Brain microvascular endothelial cell (primary cell): ENCODE data around the gene MYEOV.

Source experiments
- DNase-seq: peaks from one replicate; pipeline ENCODE4 v3.0.0-alpha.2; 2020
- H3K27ac ChIP-seq: fragments of 250-450 bp; sonication (Bioruptor Pico); 2 replicates; pipeline ENCODE4 v1.5.1; 2020; ENCODE audit warnings: mild to moderate bottlenecking, moderate library complexity
- H3K27me3 ChIP-seq: fragments of 250-450 bp; sonication (Bioruptor Pico); replicated peaks from 2 replicates; pipeline ENCODE4 v1.5.1; 2020; ENCODE audit warnings: mild to moderate bottlenecking
- H3K36me3 ChIP-seq: fragments of 250-450 bp; sonication (Bioruptor Pico); replicated peaks from 2 replicates; pipeline ENCODE4 v1.5.1; 2020; ENCODE audit warnings: mild to moderate bottlenecking
- H3K4me3 ChIP-seq: 2 replicates; pipeline ENCODE4 v1.5.1; 2011; ENCODE audit warnings: low read depth, mild to moderate bottlenecking, control low read depth, low read length, moderate library complexity
- in situ Hi-C: cut with HindIII; loops from 2 replicates; pipeline ENCODE4 v1.10.0; 2017; ENCODE audit warnings: low sequenced_read_pairs, low pct_ligation_motif_present
- TF ChIP-seq, protein P1 (sequence below): IDR thresholded peaks from 2 replicates; pipeline ENCODE4 v1.5.1; 2011; ENCODE audit warnings: low read depth, mild to moderate bottlenecking, moderate library complexity, low read length, control low read depth, inconsistent platforms; ENCODE audit errors: missing control alignments

The MYEOV gene

DNA sequence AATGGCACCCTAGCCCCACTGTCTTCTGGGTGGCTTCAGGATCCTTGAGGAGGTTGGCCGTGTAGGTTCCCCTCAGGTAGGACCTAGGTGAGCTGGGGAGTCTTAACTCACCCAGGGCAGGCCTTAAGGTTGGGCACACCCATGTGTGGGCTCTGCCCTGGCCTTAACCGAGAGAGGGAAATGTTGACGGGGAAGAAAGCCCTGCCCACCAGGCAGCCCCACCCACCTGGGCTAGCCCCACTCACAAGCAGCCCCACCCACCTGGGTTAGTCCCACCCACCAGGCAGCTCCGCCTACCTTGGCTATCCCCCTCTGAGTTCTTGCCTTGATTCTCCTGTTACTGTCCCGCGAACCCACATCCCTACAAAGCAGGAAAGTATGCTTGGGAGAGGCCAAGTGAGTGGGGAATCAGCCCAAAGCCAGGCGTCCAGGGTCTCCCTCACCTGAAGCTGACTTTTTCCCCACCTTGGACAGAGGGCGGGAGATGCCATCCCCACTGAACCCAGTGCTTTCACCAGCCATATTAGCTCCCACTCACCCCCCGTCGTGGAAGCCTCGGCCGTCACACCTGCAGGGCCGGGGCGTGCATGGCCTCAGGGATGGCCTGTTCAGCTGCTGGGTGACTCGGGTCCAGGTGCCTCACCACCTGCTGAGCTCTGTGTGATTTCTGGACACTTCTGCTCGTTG, at the start of gene MYEOV:
Gene MYEOV, plus strand, starts transcription at position 337 of the 687 bp plus-strand sequence. CDS start 1,200 bp downstream, outside the sequence.
- DNase-seq: no peak
- TF ChIP-seq, protein P1, sequence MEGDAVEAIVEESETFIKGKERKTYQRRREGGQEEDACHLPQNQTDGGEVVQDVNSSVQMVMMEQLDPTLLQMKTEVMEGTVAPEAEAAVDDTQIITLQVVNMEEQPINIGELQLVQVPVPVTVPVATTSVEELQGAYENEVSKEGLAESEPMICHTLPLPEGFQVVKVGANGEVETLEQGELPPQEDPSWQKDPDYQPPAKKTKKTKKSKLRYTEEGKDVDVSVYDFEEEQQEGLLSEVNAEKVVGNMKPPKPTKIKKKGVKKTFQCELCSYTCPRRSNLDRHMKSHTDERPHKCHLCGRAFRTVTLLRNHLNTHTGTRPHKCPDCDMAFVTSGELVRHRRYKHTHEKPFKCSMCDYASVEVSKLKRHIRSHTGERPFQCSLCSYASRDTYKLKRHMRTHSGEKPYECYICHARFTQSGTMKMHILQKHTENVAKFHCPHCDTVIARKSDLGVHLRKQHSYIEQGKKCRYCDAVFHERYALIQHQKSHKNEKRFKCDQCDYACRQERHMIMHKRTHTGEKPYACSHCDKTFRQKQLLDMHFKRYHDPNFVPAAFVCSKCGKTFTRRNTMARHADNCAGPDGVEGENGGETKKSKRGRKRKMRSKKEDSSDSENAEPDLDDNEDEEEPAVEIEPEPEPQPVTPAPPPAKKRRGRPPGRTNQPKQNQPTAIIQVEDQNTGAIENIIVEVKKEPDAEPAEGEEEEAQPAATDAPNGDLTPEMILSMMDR: no peak
- in situ Hi-C loops: no loop called here
- Histone ChIP-seq H3K36me3 (no peaks in the 10 kb centered on the region), H3K27ac (no peak within 1 kb of the TSS), H3K27me3 (no peaks in the 10 kb centered on the region), H3K4me3 (no peak within 1 kb of the TSS)

DNA sequence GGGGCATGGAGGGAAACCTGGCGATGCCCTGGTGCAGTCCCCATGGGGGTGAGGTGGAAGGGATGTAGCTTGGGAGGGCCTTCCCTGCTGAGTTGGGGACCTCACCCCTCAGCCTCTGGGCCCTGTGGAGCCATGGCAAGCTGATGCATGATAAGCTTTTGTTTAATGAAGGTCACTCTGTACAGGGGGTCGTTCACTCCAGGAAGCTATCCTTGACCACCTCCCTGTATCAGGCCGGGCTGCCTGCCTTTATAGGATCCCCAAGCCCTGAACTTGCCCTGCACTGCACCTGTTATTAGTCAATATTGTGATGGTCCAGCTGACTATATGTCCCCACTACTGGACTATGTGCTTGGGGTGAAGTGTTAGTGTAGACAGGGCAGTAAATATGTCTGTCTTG, 49.7 kb upstream of the MYEOV start:
- Histone ChIP-seq H3K36me3 (no peaks in the 10 kb centered on the region), H3K27me3 (peaks cover 2% of the 10 kb centered on the region), H3K27ac (no peak overlapping the region), H3K4me3 (no peak overlapping the region)
- in situ Hi-C loops: no loop called here
- TF ChIP-seq, protein P1: no peak
- DNase-seq: no peak

DNA sequence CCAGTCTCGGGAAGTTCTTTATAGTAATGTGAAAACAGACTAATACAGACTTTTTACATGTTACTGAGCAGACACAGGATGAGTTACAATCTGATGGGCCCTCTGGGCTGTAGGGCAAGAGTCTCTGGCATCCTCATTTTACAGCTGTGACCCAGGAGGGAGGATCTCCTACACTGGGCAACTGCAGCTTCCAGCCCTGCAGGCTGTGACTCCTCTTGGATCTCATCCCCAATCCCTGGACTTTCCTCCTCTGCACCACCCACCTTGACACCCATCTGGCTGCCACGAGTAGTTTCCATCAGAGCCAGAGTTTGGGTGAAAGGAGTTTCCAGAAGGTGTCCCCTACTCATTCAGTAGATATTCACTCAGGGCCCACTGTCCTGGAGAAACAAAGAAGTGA, 48.9 kb upstream of the MYEOV start:
- in situ Hi-C loops: no loop called here
- TF ChIP-seq, protein P1: no peak
- Histone ChIP-seq H3K4me3 (no peak overlapping the region), H3K27ac (no peak overlapping the region), H3K27me3 (peaks cover 5% of the 10 kb centered on the region), H3K36me3 (no peaks in the 10 kb centered on the region)
- DNase-seq: no peak

DNA sequence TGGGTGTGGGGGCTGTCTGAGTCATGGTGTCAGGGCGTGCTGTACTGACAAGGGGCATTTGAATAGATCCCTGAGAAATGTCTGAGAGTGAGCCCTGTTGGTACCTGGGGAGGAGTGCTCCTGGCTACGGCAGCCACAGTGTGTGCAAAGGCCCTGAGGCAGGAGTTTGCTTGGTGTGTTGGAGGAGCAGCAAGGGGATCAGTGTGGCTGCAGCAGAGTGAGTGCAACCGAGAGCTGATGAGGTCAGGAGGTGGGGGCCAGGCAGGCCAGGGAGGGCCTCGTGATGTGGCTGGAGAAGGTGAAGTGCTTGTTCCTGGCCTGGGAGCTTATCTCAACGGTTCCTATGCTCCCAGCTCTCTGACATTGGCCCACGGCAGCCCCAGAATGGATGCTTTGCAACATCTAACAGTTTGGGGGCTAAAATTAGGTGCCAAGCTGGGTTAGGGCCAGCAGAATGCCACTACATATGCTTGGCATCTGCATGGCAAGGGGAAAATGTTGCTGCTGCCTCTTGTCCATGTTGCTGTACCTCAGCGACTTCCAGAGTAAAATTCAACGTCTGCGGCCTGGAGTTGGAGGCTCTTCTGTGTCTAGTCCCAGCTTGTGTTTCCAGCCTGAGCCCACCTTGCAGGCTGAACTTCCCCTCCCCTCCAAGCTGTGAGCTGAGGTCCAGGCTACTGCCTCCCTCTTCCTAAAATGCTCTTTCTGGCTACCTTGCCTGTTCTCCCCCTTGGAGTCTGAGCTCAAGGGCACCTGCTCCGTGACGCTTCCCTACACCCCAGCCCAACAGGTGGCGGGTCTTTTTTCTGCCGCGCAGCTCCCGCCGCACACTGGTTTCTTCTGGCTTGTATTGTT, 48.2 kb upstream of the MYEOV start:
- Histone ChIP-seq H3K27me3 (peaks cover 5% of the 10 kb centered on the region), H3K4me3 (no peak overlapping the region), H3K27ac (no peak overlapping the region), H3K36me3 (no peaks in the 10 kb centered on the region)
- DNase-seq: no peak
- in situ Hi-C loops: no loop called here
- TF ChIP-seq, protein P1: no peak

DNA sequence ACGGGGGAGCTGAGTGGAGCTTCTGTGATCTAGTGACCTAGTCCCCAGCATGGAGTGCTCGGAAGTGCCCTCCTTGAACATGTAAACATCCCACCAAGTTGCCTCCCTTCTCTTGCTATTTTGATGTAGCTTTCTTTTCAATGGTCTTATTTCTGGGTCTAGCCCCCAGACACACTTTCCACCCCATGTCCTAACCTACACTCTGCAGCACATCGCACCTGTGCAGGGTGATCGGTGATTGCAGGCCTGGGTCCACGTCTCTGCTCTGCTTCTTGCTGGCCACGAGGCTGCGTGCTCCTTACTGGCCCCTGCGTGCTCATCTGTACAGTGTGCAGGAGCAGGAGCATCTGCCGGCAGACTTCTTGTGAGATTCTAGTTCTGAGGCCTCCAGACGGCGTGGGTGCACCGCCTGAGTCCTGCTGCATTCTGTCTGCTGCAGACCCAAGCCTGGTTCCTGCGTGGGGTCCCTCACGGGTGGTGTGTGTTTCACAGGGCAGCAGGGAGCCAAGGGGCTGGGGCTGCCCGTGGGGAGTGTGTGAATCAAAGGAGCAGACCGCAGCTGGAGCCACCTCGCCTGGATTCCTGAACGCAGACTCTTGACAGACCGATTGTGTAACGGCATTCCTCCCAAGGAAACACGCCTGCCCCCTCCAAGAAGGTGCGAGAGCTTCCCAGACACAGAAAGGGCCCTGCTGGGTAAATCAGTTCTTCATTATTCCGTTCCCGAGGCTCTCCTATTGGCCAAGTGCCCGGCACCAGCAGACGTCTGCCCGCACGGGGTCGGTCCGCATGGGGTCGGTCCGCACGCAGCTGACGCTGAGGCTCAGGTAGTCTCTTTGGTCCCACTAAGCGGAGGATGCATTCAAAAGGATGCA, 44.4 kb upstream of the MYEOV start:
- H3K27me3 ChIP-seq: peaks cover 5% of the 10 kb centered on the region
- in situ Hi-C loops: no loop called here
- TF ChIP-seq, protein P1: no peak
- DNase-seq: peak; percentile 47
- H3K36me3 ChIP-seq: no peaks in the 10 kb centered on the region
- H3K27ac ChIP-seq: no peak overlapping the region
- no peak overlapping the region for H3K4me3 ChIP-seq
